Muscle of leg (tissue), 11 donors: Measurements from ENCODE around the gene REST. TPM values are rescaled to one million over a fixed set of nuclear protein-coding genes. Genes with fewer than 3 reads are reported as not detected.

Experiments used
- DNase-seq: peaks from one replicate; pipeline ENCODE4 v3.0.0; 2013
- H3K27ac ChIP-seq: one replicate; pipeline ENCODE4 v1.5.1; 2013; ENCODE audit warnings: mild to moderate bottlenecking, low read length, control low read depth
- H3K27me3 ChIP-seq: one replicate; pipeline ENCODE4 v1.6.1; 2013; ENCODE audit warnings: low read length; ENCODE audit not compliant: control insufficient read depth, insufficient read depth
- H3K36me3 ChIP-seq: one replicate; pipeline ENCODE4 v1.6.1; 2013; ENCODE audit warnings: low read length; ENCODE audit not compliant: control insufficient read depth, insufficient read depth
- H3K4me1 ChIP-seq: one replicate; pipeline ENCODE4 v1.6.1; 2013; ENCODE audit warnings: low read length; ENCODE audit not compliant: control insufficient read depth, insufficient read depth
- H3K4me3 ChIP-seq: one replicate; pipeline ENCODE4 v1.5.1; 2013; ENCODE audit warnings: low read length, control low read depth
- H3K9me3 ChIP-seq: replicated peaks from 2 replicates; pipeline ENCODE4 v1.6.1; 2013; ENCODE audit warnings: low read depth, low read length; ENCODE audit not compliant: control insufficient read depth
- WGBS: methylation state at CpG from one replicate; pipeline ENCODE4 v1.1.5; 2013; ENCODE audit warnings: missing lambda C conversion rate; ENCODE audit not compliant: insufficient coverage; 5-methylcytosine and 5-hydroxymethylcytosine counted together
- polyA plus RNA-seq, 8 donors: library from polyadenylated mRNA; unstranded; fragments of 120-200 nt; gene quantifications; one replicate each; pipeline versions ENCODE4 v1.2.1 to v1.2.3, GENCODE V29; 2013; ENCODE audit warnings: inconsistent platforms in 1 of 8, low replicate concordance in 1 of 8; ENCODE audit not compliant: insufficient read length in 8 of 8, insufficient read depth in 1 of 8
- total RNA-seq: library from RNA; stranded (reverse); fragments of 120-200 nt; gene quantifications from one replicate; pipeline ENCODE4 v1.2.4, GENCODE V29; 2013

The REST gene
- total and polyA plus RNA-seq, 9 donors = 18.4 to 33.6 (median 24.2) TPM

- Histone ChIP-seq H3K27me3 (no peaks in the 10 kb centered on the region), H3K9me3 (no peaks in the 10 kb centered on the region), H3K36me3 (peaks cover 31% of the 10 kb centered on the region), H3K27ac (no peak overlapping the region), H3K4me1 (peaks cover under 1% of the 10 kb centered on the region), H3K4me3 (no peak overlapping the region)
- DNase-seq = no peak
- no CpG with 5 or more reads among the region's 6 CpGs for WGBS
Measured at GRCh38 chr4:56990109-56990905, 82.6 kb downstream of the REST start.

GRCh38 chr4:56995525-56995924 is 87.8 kb downstream of the REST start:
- Histone ChIP-seq H3K36me3 (peaks cover 41% of the 10 kb centered on the region), H3K4me3 (no peak overlapping the region), H3K27me3 (no peaks in the 10 kb centered on the region), H3K9me3 (no peaks in the 10 kb centered on the region), H3K4me1 (peaks cover 7% of the 10 kb centered on the region), H3K27ac (peak overlapping the region; percentile 78)
- 19% methylated on average over 4 of the region's 7 CpGs for WGBS
- DNase-seq = peak; percentile 91

- no CpG with 5 or more reads among the region's 1 CpG for WGBS
- no peaks in the 10 kb centered on the region for H3K9me3 ChIP-seq
- peaks cover 7% of the 10 kb centered on the region for H3K4me1 ChIP-seq
- no peak overlapping the region for H3K27ac ChIP-seq
- DNase-seq = no peak
- no peak overlapping the region for H3K4me3 ChIP-seq
- no peaks in the 10 kb centered on the region for H3K27me3 ChIP-seq
- H3K36me3 ChIP-seq = peaks cover 55% of the 10 kb centered on the region
Measured at GRCh38 chr4:56999751-57000150, 92.1 kb downstream of the REST start.

GRCh38 chr4:57013543-57014120 is 105.9 kb downstream of the REST start:
- H3K9me3 ChIP-seq = no peaks in the 10 kb centered on the region
- H3K4me1 ChIP-seq = no peaks in the 10 kb centered on the region
- H3K36me3 ChIP-seq = peaks cover 49% of the 10 kb centered on the region
- WGBS = no CpG with 5 or more reads among the region's 4 CpGs
- H3K27ac ChIP-seq = no peak overlapping the region
- H3K4me3 ChIP-seq = no peak overlapping the region
- no peak for DNase-seq
- no peaks in the 10 kb centered on the region for H3K27me3 ChIP-seq

Other genes starting within 250 kb of the REST start
- 18.5 TPM for gene HOPX, start 226.6 kb upstream of the REST start, total RNA-seq
- gene HOPX, start 226.6 kb upstream of the REST start, polyA plus RNA-seq = 10 to 100 TPM; 13.2 to 22.8 (median 17.2) TPM
- not detected for gene SPINK2, start 86.2 kb upstream of the REST start, total RNA-seq
- gene SPINK2, start 86.2 kb upstream of the REST start, polyA plus RNA-seq = under 1 TPM in 1 of 8 donors, not detected in 7; 0.28 TPM
- gene NOA1, start 69.7 kb downstream of the REST start, total RNA-seq = 12.6 TPM
- 10 to 100 TPM; 17.4 to 20.6 (median 18.8) TPM for gene NOA1, start 69.7 kb downstream of the REST start, polyA plus RNA-seq
- gene POLR2B, start 71.0 kb downstream of the REST start, total RNA-seq = 89.6 TPM
- gene POLR2B, start 71.0 kb downstream of the REST start, polyA plus RNA-seq = 10 to 100 TPM; 62.2 to 78.1 (median 71.4) TPM
- gene IGFBP7, start 202.5 kb downstream of the REST start, total RNA-seq = 131 TPM
- 100 to 1,000 TPM; 101 to 153 (median 133) TPM for gene IGFBP7, start 202.5 kb downstream of the REST start, polyA plus RNA-seq